HG02884 (cell line): ENCODE results near the gene ASS1.
"Not testable (repeated sequence)": the region's sequence is repeated elsewhere in the genome, so short reads cannot be mapped to it uniquely, and the experiment has no call there.

ENCODE experiments used
- ATAC-seq: cut with Tn5 transposase; IDR thresholded peaks from one replicate; pipeline ENCODE4 v1.9.1; 2021; ENCODE audit warnings: mild to moderate bottlenecking, moderate library complexity; ENCODE audit not compliant: unreplicated experiment

Gene ASS1

GRCh38 chr9:130433168-130433946 is 11.4 kb upstream of the ASS1 start:
- ATAC-seq = no peak

DNA sequence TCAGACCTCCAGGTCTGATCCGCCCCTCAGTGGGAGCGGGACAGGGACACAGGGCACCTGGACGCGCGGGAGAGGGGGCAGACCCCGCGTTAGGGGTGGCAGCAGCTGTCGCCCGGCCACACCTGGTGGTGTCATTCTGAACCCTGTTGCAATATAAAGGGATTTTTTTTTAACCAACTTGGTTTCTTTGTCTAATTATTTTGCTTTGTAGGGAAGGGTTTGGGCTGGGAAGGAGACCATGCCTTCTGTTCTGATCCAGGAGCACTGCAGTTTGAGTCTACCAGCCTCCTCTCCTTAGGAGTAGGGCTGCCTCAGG is 10.9 kb upstream of the ASS1 start:
- ATAC-seq = no peak

- ATAC-seq = not testable (repeated sequence)
Observed at GRCh38 chr9:130434656-130435055, 10.1 kb upstream of the ASS1 start.

- no peak for ATAC-seq
Observed at GRCh38 chr9:130437011-130437789, 7.6 kb upstream of the ASS1 start.

GRCh38 chr9:130438382-130438981 is 6.3 kb upstream of the ASS1 start:
- no peak for ATAC-seq

DNA sequence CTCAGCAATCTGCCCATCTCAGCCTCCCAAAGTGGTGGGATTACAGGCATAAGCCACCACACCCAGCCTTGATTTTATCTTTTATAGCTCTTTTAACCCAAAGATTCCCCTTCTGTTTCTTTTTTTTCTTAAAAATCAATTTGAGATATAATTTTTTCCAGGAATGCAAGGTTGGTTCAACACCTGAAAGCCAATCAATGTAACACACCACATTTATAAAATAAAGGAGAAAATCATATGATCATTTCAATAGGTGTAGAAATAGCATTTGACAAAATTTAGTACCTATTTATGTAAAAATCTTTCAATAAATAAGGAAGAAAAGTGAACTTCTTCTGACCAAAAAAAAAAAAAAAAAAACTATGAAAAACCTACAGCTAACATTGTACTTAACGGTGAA is 3.7 kb upstream of the ASS1 start:
- no peak for ATAC-seq

DNA sequence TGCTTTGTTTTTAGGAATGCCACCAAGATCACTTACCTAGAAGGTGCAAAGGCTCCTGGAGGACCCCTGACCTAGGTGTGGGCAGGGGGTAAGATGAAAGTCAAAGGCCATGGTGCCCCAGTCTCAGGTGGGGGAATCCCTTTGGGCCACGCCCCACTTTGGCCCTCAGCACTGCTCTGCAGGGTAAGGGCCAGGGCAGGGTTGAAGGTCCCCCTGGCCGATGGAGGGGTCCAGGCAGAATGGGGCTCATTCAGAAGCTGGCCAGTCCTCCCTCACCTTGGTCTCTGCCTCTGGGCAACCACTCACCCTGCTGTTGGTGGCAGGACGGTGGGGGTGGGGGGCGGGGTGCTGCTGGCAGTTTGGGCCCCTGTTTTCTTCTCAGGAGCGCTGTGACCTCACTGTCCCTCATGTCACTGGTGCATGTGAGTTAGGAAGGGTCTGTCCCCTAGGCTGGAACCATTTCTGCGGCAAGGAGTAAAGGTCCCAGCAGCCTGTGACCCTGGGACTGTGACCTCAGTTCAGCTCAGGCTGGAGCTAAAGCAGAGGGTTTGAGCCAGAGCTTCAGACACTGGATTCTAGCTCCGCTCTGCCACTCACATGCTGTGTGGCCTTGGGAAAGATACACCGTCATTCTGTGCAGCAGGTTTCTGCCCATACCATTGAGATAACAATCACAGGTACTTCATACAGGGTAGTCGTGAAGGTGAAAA is 1.9 kb upstream of the ASS1 start:
- ATAC-seq = no peak

DNA sequence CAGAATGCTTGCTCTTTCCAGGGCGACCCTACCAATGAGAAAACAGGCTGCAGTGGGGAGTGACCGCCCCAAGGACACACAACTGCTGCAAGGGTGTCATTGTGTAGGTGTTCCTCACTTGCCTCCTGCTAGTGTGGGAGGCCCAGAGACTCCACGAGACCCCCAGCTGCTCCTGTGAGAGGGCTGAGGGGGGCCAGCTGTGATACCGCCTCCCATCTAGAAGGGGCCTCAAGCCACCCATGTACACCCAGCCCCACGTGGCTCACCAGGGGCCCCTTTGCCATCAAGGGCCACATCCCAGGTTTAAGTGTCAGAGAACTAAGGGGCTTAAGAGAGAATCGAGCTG is 1.3 kb upstream of the ASS1 start:
- no peak for ATAC-seq

- no peak for ATAC-seq
Observed at GRCh38 chr9:130443840-130444492, 795 bp upstream of the ASS1 start.

- no peak for ATAC-seq
Observed at GRCh38 chr9:130445268-130445983, 665 bp downstream of the ASS1 start.

- ATAC-seq = no peak
Observed at GRCh38 chr9:130446101-130446861, 1.5 kb downstream of the ASS1 start.

DNA sequence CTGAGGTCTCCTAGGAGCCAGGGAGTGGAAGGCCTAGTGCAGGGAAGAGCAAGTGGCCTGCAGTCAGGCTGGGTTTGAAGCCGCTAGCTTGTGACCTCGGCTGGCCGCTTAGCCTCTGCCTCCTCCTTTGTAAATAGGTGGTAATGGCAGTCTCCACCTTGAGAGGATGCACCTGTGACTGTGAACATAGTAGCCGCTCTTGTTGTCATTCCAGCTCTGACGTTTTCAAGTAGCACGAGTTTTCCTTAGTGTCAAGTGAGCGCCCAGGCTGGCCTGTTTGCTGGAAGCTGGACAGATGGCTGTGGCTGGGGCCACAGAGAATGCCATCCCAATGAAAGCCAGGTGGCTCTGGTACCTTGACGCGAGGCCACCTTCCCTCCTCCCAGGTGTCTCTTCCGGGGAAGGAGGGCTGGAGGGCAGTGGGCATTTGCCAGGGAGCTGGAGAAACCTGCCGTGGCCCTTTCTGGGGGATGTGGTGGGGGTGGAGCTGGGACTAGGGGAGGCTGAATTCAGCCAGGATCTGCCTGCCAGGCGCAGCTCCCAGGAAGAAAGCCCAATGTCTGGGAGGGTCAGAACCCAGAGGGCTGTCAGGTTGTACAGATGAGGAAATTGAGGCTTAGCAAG is 2.5 kb downstream of the ASS1 start:
- ATAC-seq = no peak

DNA sequence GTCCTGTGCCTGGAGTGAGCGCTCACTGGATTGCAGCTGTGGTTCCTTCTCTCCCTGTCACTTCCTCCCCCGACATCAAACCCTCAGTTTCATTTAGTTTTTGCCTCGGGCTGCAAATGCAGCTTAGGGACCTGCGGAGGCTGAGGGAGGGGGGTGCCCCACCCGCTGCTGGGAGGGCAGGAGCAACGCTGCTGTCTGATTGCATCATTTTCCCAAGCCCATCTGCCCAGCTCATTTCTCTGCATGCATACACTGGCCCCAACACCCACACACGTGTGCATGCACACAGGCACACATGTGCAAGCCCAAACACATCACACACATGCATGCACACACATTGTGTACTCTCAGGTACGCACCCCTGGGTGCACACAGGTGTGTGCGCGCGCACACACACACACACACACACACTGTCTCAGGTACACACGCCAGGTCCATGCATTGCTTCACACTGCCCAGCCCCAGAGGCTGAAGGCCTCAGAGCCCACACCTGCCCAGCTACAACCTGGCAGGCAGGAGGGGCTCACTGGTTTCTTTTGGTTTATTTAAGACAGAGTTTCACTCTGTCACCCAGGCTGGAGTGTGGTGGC is 3.4 kb downstream of the ASS1 start:
- ATAC-seq = no peak

DNA sequence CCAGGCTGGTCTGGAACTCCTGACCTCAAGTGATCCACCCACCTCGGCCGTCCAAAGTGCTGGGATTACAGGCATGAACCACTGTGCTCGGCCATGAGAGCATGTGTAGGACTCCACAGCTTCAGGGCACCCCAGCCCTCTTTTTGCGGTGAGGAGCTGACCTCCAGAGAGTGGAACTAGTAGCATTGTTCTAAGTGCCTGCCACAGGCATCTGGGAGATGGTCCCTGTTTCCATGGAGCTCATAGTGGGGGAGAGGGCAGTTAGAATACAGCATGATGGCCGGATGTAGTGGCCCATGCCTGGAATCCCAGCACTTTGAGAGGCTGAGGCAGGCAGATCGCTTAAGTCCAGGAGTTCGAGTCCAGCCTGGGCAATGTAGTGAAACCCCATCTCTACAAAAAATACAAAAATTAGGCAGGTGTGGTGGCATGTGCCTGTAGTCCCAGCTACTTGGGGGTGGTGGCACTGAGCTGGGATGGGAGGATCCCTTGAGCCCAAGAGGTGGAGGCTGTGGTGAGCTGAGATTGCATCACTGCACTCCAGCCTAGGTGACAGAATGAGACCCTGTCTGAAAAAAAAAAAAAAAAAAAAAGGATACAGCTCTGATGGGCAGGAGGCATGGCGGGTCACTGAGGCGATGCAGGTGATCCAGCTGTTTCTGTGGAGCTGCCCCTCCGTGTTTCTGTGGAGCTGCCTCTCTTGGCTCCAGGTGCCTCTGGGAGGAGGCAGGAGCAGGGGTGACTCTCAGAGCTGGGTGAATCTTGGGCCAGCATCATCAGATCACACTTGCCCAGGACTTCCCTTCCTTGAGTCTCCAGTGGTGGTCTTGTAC is 4.2 kb downstream of the ASS1 start:
- no peak for ATAC-seq

- no peak for ATAC-seq
Observed at GRCh38 chr9:130450344-130451003, 5.7 kb downstream of the ASS1 start.

DNA sequence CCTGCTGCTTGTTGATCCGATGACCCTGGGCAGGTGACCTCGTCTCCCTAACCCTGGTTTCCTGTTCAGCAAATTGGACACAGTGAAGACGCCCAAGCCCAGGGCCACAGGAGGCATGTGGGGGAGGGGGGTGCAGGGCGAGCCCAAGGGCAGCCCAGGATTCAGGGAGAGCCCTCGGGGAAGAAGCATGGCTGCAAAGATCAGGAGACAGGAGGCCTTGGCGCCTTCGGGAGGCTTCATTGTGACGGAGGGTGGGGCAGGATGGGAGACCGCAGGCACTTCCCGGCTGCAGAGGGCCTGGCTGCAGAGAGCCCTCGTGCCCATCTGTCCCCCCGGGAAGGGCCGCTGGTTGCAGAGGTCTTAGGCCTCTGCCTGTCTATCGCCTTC is 6.2 kb downstream of the ASS1 start:
- ATAC-seq = no peak
